ENCODE data around the gene NTM.

DNA sequence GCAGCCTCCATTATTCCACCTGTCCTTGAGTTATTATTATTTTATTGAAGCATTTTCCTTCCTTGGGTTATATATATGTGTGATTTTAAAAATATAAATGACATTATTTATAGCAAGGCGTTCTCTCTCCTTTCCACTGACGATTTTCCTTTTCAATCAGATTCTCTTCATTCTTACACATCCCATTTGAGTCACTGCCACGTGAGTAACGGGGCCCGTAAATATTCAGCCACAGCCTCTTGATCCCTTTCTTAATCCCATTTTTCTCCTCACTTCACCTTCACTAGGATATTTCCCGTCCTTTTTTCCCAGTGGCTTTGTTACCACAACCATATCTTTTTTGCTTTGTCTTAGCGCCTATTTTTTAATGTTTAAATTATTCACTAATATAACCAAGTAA lies 396.2 kb downstream of the NTM start:
- TF ChIP-seq, protein P1, sequence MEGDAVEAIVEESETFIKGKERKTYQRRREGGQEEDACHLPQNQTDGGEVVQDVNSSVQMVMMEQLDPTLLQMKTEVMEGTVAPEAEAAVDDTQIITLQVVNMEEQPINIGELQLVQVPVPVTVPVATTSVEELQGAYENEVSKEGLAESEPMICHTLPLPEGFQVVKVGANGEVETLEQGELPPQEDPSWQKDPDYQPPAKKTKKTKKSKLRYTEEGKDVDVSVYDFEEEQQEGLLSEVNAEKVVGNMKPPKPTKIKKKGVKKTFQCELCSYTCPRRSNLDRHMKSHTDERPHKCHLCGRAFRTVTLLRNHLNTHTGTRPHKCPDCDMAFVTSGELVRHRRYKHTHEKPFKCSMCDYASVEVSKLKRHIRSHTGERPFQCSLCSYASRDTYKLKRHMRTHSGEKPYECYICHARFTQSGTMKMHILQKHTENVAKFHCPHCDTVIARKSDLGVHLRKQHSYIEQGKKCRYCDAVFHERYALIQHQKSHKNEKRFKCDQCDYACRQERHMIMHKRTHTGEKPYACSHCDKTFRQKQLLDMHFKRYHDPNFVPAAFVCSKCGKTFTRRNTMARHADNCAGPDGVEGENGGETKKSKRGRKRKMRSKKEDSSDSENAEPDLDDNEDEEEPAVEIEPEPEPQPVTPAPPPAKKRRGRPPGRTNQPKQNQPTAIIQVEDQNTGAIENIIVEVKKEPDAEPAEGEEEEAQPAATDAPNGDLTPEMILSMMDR (conservative IDR thresholded peaks at IDR 0.05; ENCODE audit: low read length) = no peak
- no peak for TF ChIP-seq EZH2phosphoT487 (IDR thresholded peaks at IDR 0.05; ENCODE audit: borderline replicate concordance)

All from Loucy (cell line).